Omental fat pad (tissue), 4 donors: ENCODE data around the gene SH3BGR. TPM values are rescaled to one million over a fixed set of nuclear protein-coding genes. Genes with fewer than 3 reads are reported as not detected.

Source experiments
- ATAC-seq: fragments of 150-250 bp; one replicate; pipeline ENCODE4 v1.9.1; 2016; ENCODE audit warnings: mild to moderate bottlenecking, moderate library complexity; ENCODE audit not compliant: low FRiP score
- DNase-seq: peaks from one replicate; pipeline ENCODE4 v3.0.0-alpha.2; 2019; ENCODE audit warnings: low spot score
- CTCF ChIP-seq, 3 donors: fragments of 450-650 bp; IDR thresholded peaks; one replicate each; pipeline ENCODE4 v1.5.1; 2016 to 2017; ENCODE audit warnings: antibody characterized with exemption in 3 of 3, mild to moderate bottlenecking in 3 of 3, moderate library complexity in 2 of 3
- total RNA-seq, 4 donors: library from RNA; depleted of rRNA; stranded (reverse); fragments of >200 nt; gene quantifications; one replicate each; pipeline ENCODE4 v1.1.0, GENCODE V29; 2016

Gene SH3BGR
- total RNA-seq, 4 donors from 2014 or later: 3.5 to 42.0 (median 4.7) TPM

GRCh38 chr21:39523915-39524314, 72.1 kb downstream of the SH3BGR start:
- no peak for DNase-seq
- no peak for ATAC-seq
- no peak for TF ChIP-seq CTCF (IDR thresholded peaks at IDR 0.05)

GRCh38 chr21:39525129-39525528, 73.4 kb downstream of the SH3BGR start:
- DNase-seq: no peak
- ATAC-seq: no peak
- no peak for TF ChIP-seq CTCF (IDR thresholded peaks at IDR 0.05)

- no peak for TF ChIP-seq CTCF (IDR thresholded peaks at IDR 0.05)
- DNase-seq (no peak), ATAC-seq (no peak)
Observed at GRCh38 chr21:39525601-39526000, 73.8 kb downstream of the SH3BGR start.

GRCh38 chr21:39527067-39527595, 75.4 kb downstream of the SH3BGR start:
- ATAC-seq (no peak), DNase-seq (no peak)
- TF ChIP-seq CTCF (IDR thresholded peaks at IDR 0.05): no peak

- ATAC-seq (peak; percentile 20), DNase-seq (no peak)
Observed at GRCh38 chr21:39527664-39528381, 76.1 kb downstream of the SH3BGR start.

GRCh38 chr21:39529026-39529425, 77.3 kb downstream of the SH3BGR start:
- DNase-seq (no peak), ATAC-seq (no peak)
- TF ChIP-seq CTCF (IDR thresholded peaks at IDR 0.05): no peak

More at GRCh38 chr21:39527664-39528381, 76.1 kb downstream of the SH3BGR start:
- no peak for TF ChIP-seq CTCF (IDR thresholded peaks at IDR 0.05)

- ATAC-seq: no peak
- no peak for TF ChIP-seq CTCF (IDR thresholded peaks at IDR 0.05)
- no peak for DNase-seq
Observed at GRCh38 chr21:39531064-39531463, 79.3 kb downstream of the SH3BGR start.
